ENCODE results near the gene HDAC4. TPM values are rescaled to one million over a fixed set of nuclear protein-coding genes. Genes with fewer than 3 reads are reported as not detected.
A peak's percentile ranks its signal among the peaks of the same experiment; 100 is the strongest.

The HDAC4 gene
- total RNA-seq, 1 donor from 2014 or later, result 12.9 TPM

DNA sequence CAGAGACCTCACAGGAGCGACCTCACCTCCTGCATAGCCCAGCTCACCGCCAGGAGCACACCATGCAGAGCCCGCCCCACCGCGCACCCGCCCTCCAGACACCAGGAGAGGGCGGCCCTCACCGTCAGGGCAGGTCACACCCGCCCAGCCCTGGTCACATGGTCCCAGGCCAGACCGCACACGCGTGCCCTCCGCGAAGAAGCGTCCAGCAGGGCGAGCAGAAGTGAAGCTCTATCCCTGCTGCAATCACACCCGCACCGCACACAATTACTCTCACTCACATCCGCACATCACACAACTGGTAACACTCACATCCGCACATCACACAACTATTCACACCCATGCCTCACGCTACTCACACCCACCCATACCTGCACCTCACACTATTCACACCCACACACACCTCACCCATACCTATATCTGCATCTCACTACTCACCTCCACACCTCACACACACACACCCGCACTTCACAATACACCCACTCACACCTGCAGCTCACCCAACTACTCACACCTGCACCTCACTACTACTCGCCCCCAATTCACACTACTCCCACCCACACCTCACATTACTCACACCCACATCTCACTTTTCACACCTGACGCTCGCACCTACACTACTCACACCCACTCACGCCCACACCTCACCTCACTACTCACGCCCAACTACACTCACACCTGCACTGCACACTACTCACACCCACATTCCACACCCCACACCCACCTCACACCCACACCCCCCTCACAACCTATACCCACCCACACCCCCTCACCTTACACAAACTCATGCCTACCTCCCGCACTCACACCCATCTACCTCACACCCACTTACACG lies 242.0 kb downstream of the HDAC4 start:
- no peak for DNase-seq (ENCODE audit: low read depth in 2 of 2)

DNA sequence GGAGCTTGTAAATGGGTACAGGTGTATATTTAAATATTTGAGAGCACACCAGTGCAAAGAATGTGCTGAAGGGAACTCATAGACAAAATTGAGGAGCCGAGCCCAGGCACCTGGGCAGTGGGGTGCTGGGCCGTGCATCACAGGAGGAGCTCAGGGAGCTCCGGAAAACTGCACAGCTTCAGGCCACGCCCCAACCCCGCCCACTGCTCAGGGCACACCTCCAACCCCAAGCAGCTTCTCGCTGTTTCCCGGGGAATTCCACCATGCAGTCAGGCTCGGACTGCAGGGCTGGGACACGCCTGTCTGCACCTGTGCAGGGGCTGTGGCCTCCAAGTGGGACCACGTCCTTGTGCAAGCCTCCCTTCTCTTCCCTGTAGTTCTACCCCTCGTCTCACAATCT lies 243.0 kb downstream of the HDAC4 start:
- DNase-seq (ENCODE audit: low read depth in 2 of 2), result peak; percentile 44 to 53

DNA sequence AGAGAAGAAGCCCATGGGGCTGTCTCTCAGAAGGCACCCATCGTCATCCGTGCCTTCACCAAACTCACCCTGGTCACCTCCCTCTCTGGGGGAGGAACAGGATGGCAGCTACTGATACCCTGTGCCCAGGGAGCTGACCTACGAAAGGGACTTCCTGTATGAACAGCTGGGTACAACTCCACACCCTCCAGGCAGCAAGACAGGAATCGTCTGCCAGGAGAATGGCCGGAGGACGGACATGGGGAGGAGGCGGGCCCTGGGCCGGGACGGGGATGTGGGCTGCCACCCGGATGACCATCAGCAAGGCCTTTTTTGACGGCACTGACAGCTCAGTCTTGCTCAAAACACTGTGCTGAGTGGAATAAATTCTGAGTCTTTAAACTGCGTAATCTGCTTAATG lies 243.6 kb downstream of the HDAC4 start:
- DNase-seq (ENCODE audit: low read depth in 2 of 2), result peak; percentile 17 to 19

DNA sequence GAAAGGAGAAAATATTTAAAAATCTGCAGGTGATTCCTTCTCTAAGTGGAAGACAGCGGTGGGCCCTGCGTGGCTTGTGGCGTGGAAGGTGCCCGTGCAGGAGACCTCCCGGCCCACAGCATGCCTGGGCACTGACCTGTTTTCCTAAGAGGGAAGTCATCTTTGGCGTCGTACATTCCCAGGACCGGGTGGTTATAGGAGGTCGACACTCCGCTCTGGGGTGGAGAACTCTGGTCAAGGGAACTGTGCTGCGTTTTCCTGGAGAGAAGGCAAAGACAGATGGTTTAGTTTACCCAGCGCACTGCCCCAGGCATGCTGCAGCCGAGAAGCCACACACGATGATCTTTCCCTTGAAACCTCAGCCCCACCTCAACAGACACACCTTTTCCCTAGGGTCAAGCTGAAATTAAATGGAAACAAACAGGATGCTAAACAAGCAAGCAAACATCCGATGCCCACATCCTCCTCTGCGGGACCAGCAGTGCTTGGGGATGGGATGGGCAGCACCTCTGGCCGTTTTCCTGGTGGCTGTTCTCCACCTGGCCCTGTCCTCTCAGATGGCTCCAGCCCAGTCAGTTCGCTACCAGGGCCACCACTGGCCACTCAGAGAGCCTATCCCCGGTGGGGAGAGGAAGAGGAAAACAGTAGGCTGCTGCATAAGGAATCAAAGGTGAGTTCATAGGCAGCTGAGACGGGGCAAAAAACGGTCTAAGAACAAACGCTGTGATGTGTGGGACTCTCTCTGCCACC lies 244.1 kb downstream of the HDAC4 start:
- DNase-seq (ENCODE audit: low read depth in 2 of 2), result no peak

GRCh38 chr2:239155806-239156480 lies 244.9 kb downstream of the HDAC4 start:
- no peak for DNase-seq (ENCODE audit: low read depth in 2 of 2)

- DNase-seq (ENCODE audit: low read depth in 2 of 2), result no peak
These were observed 245.6 kb downstream of the HDAC4 start for GRCh38 chr2:239154971-239155805.

DNA sequence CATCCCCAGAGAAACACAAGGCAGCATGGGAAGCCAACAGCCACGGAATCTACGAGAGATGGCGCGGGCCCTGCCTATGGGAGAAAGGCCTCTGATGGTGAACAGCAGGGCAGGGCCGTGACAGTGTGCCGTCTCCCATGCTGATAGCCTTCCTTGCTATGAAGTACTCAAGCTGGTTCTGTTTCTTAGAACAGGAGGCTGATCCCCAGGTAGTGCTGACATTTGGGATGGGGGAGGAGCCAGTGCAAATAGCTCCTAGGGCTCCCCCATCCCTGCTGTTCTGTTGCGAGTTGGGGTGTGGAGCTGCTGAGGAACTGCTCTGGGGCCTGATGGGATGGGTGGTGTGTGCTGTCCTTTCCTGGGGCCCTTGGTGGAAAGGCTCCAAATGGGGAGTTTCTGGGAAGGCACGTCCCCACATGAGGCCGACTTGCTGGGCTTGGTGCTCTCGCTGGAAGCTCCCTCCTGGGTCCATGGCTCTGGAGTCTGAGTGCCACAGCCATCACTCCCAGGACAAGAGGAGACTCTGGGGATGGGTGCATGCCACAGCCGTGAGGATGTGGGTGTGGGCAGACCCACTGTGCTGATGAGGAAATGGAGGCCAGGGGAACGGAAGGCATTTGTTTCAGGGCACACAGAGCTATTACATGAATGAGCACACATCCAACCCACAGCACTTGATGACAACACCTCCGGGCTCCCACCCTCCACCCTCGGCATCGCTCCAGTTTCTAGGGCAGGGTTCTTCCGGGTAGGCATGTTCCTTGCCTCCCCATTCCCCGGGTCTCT lies 246.8 kb downstream of the HDAC4 start:
- DNase-seq (ENCODE audit: low read depth in 2 of 2), result no peak

- DNase-seq (ENCODE audit: low read depth in 2 of 2), result no peak
These were observed 247.9 kb downstream of the HDAC4 start for GRCh38 chr2:239152916-239153305.

- DNase-seq (ENCODE audit: low read depth in 2 of 2), result no peak
These were observed 248.4 kb downstream of the HDAC4 start for GRCh38 chr2:239152239-239152915.

GRCh38 chr2:239151201-239152131 lies 249.4 kb downstream of the HDAC4 start:
- DNase-seq (ENCODE audit: low read depth in 2 of 2), result no peak

DNA sequence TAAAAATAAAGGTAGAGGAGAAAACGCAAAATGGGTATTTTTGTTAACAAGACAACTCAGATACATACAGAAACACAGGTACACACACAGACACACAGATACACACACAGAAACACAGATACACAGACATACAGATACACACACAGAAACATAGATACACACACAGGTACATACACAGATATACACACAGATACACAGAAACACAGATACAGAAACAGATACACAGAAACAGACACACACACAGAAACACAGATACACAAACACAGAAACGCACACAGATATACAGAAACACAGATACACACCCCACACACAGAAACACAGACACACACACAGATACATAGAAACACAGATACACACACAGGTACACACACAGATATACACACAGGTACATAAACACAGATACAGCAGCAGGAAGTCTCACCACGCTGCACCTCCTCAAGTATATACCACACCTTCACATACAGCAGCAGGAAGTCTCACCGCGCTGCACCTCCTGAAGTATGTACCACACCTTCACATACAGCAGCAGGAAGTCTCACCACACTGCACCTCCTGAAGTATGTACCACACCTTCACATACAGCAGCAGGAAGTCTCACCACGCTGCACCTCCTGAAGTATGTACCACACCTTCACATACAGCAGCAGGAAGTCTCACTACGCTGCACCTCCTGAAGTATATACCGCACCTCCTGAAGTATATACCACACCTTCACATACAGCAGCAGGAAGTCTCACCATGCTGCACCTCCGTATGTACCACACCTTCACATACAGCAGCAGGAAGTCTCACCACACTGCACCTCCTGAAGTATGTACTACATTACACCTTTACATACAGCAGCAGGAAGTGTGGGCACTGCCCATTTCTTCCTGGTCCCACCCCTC lies 250.5 kb downstream of the HDAC4 start:
- no peak for DNase-seq (ENCODE audit: low read depth in 2 of 2)

DNA sequence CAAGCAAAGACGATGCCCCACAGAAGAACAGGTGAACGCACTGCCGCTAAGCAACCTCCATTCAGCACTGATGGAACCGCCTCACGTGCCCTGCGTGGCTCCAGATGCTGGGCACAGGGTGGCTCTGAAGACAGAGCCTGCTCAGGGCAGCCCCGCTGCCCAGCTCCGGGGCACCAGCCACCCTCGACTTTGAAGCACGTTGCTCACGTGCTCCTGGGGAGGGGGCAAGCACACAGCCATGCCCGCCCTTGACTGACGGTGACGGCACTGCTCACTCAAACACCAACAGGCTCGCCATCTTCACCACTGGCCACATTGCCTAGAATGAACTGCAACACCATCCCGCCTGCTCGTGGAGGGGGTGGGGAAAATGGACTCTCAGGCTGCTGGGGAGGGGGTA lies 251.3 kb downstream of the HDAC4 start:
- no peak for DNase-seq (ENCODE audit: low read depth in 2 of 2)

DNA sequence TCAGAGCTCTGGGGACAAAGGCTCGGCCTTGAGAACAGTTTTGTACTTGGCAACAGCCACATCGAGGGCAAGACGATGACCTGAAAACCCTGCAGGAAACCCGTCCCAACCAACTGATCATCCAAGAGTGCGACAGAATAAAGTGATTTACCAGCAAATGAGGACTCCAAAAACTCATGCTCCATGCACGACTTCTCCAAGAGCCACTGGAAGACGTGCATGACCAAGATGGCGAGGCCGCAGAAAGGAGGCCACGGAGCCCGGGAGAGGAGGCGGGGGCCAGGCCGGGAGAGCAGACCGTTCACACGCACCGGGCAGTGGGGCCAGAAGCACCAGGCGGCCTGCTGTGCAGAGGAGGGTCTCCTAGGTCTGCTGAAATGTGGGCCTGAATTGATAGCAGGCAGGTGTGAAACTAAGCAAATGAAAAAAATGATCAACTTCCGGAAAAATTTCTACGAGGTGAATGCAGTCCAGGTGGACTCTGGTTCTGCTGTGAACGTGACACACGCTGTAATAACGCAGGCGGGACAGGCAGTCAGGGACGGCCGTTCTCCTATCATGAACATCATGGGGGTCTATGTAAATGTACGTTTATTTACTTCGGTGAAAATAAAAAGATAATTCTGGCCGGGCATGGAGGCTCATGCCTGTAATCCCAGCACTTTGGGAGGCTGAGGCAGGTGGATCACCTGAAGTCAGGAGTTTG lies 252.2 kb downstream of the HDAC4 start:
- no peak for DNase-seq (ENCODE audit: low read depth in 2 of 2)

DNA sequence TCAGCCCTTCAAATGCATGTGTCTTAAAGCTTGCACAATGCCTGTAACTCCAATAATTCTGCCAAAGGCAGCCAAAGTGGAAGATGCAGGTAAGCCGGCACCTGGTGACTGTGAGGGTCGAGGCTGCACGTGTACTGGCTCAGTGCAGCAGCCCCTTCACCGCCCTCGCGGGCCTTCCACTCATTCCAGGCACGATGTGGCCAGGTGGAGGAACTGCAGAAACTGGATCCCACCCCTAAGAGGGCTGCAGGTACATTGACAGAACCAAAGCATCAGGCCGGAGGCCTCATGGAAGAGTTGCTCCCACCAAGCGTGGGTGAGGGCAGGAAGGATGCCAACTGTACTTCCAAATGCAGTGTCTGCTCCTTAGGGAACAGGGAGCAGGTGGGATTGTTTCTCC lies 253.4 kb downstream of the HDAC4 start:
- DNase-seq (ENCODE audit: low read depth in 2 of 2), result no peak

DNA sequence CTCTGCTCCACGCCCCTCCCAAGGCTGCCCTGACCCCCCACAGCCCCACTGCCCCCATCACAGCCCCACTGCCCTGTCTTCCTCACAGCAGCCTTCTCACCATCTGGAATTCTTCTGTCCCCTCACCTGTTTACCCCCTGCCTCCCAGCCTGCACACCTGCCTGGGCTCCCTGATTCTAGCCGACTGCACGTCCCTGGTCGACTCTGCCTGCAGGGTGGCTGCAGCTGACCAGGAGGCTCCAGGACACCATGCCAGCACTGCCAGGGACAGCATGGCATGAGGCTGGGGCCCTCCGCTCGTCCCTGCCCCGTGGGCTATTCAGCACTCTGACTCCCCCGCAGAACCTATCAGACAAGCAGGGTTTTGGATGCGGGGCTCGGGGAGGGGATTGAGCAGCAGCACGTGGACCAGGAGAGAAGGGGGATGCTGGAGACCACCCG lies 254.1 kb downstream of the HDAC4 start:
- no peak for DNase-seq (ENCODE audit: low read depth in 2 of 2)

GRCh38 chr2:239146011-239146641 lies 254.7 kb downstream of the HDAC4 start:
- DNase-seq (ENCODE audit: low read depth in 2 of 2), result no peak

DNA sequence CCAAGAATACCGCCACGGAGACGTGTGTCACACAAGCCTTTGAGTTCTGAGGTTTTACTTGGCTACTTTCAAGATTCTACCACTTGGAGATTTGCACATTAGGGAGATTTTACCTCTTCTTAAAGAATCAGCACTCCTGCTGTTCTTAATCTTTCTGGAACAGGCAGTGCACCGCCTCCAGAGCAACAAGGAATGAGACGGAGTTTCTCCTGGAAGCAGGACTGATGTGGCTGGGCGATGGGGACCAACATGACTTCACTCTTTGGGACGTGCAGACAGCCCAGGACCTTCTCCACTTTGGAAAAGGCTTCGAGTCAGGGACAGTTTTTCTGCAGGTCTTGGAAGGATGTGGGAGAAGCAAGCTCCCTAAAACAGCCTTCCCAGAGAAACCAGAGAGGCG lies 255.2 kb downstream of the HDAC4 start:
- no peak for DNase-seq (ENCODE audit: low read depth in 2 of 2)

Data from lung microvascular endothelial cell (primary cell).